Activated CD4-positive, alpha-beta T cell treated with anti-CD3 and anti-CD28 coated beads for 4 hours (primary cell): ENCODE measurements around the gene DNASE1L3.
"Not testable (repeated sequence)": the region's sequence is repeated elsewhere in the genome, so short reads cannot be mapped to it uniquely, and the experiment has no call there.

Source experiments
- DNase-seq, 2 donors: peaks; one replicate each; pipeline ENCODE4 v3.0.0-alpha.2; 2020

The DNASE1L3 gene

GRCh38 chr3:58210761-58211460, at the start of gene DNASE1L3:
DNASE1L3 (minus strand) TSS chr3:58210972; CDS start chr3:58210906, 66 bp downstream.
- no peak for DNase-seq

GRCh38 chr3:58260261-58260731, 49.5 kb upstream of the DNASE1L3 start:
- DNase-seq = no peak

DNA sequence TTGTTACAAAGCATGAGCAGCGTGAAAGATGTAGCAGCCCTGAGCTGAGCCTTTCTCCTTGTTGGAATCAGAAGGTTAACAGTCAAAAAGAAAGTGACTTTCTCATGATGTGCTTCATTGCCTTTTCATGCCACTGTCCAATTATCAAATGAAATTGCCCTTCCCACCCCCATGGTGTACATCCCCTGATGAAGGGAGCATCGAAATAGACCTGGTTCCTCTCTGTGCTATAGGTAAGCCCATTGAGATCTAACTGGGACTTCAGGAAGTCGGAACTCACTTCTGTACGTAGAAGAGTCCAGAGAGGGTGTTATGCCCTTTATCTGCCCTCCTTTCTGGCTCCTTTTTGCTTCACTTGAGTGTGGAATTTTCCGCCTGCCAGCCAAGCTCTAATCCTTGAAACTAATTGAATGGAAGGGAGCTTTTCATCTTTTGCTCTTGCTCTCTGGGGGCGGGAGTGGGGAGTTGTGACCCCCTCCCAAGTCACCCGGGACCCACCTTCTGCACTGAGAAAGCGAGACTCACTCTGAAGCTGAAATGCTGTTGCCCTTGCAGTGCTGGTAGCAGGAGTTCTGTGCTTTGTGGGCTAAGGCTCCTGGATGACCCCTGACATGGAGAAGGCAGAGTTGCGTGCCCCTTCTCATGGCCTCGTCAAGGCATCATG, 47.8 kb upstream of the DNASE1L3 start:
- no peak for DNase-seq

- DNase-seq = no peak
Observed at GRCh38 chr3:58256511-58256910, 45.7 kb upstream of the DNASE1L3 start.

DNA sequence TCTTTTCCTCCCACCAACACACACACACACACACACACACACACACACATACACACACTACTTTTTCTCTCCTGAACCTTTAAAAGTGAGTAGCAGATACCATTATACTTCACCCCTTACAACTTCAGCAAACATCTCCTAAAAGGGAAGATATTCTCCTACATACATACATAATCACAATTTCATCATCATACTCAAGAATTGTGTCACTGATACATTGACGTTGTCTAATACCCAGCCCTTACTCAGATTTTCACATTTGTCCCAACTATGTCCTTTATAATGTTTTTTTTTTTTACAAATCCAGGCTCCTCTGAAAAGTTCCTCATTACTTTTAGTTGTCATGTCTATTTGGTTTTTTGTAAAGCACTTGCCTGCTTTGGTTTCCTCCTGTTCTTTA, 45.3 kb upstream of the DNASE1L3 start:
- DNase-seq = no peak

DNA sequence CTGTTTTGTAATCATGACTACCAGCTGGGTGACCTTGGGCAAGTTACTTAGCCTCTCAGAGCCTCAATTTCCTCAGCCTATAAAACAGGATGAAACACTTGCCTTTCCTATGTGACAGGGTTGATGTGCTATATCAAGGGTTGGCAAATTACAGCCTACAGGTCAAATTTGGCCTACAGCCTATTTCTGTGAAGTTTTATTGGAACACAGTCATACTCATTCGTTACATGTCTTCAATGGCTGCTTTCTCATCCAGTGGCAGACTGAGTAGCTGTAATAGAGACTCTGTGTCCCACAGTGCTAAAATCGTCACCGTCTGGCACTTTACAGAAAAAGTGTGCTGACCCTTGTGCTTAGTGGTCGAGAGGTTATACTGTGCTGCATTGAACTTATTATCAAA, 43.4 kb upstream of the DNASE1L3 start:
- no peak for DNase-seq

DNA sequence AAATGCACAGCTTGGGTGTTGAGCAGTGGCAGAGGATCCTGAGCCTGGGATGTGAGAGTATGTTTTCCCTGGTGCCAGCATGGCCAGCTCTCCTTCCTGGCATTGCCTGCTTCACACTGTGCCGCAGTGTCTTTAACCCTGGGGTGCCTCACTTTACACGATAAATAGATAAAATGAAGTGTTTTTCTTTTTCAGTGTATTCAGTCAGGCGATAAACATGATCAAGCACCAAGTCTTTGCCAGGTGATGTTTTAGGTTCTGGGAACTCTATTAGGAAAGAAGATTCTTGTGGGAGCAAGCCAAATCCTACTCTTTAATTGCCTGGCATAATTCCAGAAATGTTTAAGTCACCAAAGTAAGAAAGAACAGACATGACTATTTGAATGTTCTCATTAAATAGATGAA, 40.9 kb upstream of the DNASE1L3 start:
- DNase-seq = no peak

- DNase-seq = no peak
Observed at GRCh38 chr3:58250093-58250707, 39.4 kb upstream of the DNASE1L3 start.

GRCh38 chr3:58249358-58250092, 38.8 kb upstream of the DNASE1L3 start:
- DNase-seq = no peak

DNA sequence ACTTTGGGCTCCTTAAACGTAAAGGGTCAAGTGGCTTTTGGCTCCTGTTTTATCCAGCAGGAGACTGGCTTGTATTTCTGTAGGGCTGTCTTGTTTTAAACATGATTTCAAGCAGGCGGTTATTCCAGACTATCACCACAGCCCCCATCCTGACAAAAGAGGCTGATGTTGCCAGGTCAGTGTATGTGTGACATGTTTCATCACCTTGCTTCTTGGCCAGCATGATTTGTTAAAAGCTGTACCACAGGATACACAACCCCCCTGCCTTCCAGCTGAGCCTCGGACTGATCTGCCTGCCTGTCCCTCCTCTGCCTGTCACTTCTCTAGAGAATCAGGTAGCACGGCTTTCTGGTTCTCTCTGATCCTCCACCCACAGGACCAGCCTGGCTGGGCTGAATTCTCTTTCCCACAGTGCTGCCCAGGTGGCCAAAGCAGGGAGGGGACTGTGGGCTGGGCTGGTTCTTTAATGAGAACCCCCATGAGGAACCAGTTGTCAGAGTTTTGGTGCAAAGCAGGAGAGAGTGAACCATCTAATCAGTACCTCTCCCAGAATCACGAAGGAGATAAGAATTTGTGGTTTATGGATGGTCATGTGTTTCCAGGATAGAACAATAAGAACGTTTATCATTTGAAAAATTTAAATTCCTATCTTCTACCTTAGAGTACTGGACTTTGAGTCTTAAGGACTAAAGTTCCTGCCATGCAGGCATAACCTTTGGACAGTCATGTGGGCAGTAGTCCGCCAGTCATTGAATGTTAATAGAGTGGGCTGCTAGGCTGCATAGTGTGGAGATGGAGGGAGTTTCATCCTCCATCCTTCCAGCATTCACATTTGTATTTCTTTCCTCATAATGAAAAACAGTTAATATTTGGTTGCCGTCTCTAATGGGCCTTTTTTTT, 35.6 kb upstream of the DNASE1L3 start:
- no peak for DNase-seq

DNA sequence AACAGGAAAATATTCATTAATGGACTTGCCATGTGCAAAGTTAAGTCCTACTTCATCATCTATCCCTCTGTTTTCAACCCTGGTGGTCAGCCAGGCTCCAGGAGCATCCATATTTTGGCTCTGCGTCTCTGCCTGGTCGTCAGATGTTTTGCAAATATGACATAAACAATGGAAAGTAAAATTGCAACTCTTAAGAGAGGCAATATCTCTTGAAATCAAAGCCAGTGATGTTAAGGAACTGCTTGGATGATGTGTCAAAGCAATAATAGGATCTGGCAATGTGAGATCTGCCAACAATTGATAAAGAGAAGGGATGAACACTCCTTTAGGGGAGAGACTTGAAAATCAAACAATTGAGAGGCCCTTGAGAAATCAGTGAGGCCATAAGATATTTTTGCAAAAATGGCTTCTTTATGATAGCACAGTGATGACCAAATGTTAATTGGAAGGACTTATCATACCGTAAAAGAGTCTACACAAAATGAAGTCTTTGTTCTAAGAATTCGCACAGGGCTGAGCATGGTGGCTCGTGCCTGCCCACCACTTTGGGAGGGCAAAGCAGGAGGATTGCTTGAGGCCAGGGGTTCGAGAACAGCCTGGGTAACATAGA, 33.3 kb upstream of the DNASE1L3 start:
- DNase-seq = no peak

- DNase-seq = not testable (repeated sequence)
Observed at GRCh38 chr3:58242860-58243259, 32.1 kb upstream of the DNASE1L3 start.

- DNase-seq = no peak
Observed at GRCh38 chr3:58242340-58242739, 31.6 kb upstream of the DNASE1L3 start.

DNA sequence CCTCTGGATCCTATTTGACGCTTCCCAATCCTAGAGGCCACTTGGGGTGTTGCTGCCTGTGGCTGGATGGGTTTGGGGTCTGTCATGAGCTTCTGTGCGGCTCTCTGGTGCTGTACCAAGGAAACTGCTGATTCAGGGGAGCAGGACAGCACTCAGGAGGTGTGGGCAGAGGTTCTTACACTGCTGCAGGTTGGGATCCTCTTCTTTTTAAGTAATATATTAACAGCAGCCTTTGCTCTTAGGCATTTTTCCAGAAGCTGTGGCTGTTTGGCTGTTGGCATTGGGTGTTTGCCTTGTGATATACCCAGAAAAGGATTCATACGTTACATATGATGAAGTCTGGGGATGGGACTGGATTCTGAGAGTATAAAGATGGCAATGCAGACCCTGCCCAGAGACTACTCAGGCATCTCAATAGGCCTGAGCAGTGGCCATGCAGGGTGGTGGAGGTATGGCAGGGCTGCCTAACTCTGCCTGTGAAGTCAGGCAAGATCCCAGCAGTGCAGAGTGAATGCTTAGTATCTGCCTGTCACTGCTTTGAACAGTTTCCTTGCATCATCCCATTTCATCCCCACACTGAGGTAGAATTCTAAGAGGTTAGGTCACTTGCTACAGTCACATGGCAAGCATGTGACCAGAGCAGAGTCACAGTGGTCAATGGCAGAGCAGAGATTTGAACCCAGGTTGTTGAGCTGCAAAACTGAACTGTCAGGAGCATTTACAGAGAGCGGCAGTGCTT, 30.7 kb upstream of the DNASE1L3 start:
- DNase-seq = no peak

GRCh38 chr3:58238830-58239229, 28.1 kb upstream of the DNASE1L3 start:
- no peak for DNase-seq

GRCh38 chr3:58237941-58238681, 27.3 kb upstream of the DNASE1L3 start:
- peak; percentile 49 to 59 for DNase-seq

DNA sequence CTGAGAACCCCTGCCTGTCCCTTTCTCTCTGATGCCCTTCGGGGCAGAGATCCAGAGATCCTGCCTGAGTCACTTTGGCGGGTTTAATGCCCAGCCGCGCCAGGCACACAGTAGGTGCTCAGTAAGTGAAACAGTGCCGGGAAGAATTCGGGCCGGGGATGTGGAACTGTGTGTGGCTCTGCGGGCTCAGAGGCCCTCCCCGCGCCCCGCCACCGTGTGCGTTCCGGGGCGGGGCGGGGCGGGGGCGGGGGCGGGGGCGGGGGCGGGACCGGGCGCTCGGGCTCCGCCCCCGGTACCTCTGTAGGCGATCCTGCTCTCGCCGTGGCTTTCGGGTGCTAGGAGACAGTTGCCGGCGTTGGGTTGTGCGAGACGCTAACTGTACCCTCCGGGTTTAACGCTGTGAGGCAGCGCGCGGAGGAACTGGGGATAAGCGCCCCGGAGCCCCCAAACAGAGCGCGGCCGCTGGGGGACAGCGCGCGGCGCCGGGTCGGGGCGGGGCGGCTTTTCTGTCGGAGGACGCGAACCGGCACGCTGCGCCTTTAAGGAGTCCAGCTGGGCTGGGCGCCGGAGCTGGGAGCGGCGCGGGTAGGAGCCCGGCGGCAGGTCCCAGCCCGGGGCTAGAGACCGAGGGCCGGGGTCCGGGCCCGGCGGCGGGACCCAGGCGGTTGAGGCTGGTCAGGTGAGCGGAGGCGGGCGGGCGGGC, 26.6 kb upstream of the DNASE1L3 start, which contains the start of gene ABHD6:
ABHD6 (plus strand) TSS at position 555 of the 703 bp plus-strand sequence. CDS start 18,795 bp downstream, outside the sequence.
- peak; percentile 78 to 79 for DNase-seq

DNA sequence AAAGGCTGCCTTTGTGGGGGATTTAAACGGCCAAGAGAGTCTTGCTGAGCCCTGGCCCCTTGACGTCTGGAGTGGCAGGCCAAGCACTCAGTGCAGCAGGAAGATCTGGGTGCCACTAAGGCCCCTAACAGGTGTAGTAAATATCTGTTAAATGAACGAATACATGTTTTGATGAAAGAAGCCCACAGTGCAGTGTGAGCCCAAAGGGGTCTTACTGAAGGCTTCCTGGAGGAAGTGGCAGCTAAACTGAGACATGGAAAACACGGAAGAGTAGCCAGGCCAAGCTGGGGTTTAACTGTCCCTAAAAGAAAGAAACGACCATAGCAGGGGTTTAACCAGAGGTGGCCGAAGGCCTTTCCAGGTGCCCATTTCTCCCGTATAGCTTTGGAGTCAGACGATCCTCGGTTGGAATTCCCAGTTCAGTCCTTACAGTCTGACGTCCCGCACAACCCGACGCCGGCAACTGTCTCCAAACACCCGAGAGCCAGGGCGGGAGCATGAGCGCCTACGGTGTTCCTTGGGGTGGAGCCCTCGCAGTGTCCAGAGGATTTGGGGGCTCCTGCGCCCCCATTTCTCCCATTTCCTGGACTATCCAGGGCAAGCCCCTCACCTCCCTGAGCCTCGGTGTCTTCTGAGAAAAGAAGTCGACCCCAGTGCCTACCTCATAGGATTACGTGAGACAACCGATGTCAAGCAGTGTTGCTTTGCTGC, 25.9 kb upstream of the DNASE1L3 start:
- no peak for DNase-seq

- DNase-seq = no peak
Observed at GRCh38 chr3:58235970-58236369, 25.2 kb upstream of the DNASE1L3 start.
